ENCODE data around the gene CNNM2. TPM values are rescaled to one million over a fixed set of nuclear protein-coding genes. Genes with fewer than 3 reads are reported as not detected.

The CNNM2 gene
- total RNA-seq, 1 donor from 2014 or later = 7.5 TPM

DNA sequence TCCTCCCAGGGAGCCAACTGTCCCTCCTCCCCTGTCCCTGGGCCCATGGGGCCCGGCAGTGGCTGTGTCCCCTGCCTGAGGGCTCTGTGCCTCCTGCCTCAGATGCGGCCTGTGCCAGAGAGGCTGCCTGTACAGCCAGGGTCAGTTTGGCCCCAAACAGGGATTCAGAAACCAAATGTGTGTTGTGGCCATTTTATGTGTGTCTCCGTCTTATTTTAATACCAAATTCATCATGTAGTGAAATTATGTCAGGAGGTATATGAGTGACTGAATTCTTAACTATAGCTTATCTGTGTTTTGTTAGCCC lies 160.2 kb downstream of the CNNM2 start:
- DNase-seq (ENCODE audit: low spot score) = no peak
- no peaks in the 10 kb centered on the region for H3K27me3 Mint-ChIP-seq (ENCODE audit: low read depth)
- H3K4me1 Mint-ChIP-seq (ENCODE audit: low read depth) = no peaks in the 10 kb centered on the region
- H3K9me3 Mint-ChIP-seq = no peaks in the 10 kb centered on the region
- intact Hi-C loops (cut with micrococcal nuclease) = no loop called here
- H3K36me3 Mint-ChIP-seq (ENCODE audit: low read depth) = peaks cover 3% of the 10 kb centered on the region
- no peak overlapping the region for H3K4me3 Mint-ChIP-seq (ENCODE audit: low read depth)
- no peak overlapping the region for H3K27ac Mint-ChIP-seq

DNA sequence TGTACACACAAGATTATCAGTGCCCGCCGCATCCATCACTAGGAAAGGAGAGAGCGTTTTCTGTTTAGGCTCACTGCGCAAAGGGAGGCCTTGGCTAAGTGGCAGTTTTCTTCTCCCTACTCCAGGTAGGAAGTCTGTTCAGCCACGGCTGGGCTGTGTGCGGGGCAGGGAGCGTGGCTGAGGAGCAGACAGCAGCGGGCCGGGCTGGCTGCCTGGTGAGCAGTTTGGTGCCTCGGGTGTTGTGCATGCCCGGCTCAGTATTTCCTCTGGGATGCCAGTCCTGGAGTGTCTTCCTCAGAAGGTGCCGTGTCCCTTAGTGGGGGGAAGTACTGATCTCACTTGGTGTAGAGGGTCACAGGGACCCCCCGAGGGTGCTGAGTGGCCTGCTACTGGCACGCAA lies 160.6 kb downstream of the CNNM2 start:
- intact Hi-C loops (cut with micrococcal nuclease) = no loop called here
- Mint-ChIP-seq H3K9me3 (no peaks in the 10 kb centered on the region), H3K4me1 (ENCODE audit: low read depth) (no peaks in the 10 kb centered on the region), H3K36me3 (ENCODE audit: low read depth) (peaks cover 3% of the 10 kb centered on the region), H3K4me3 (ENCODE audit: low read depth) (no peak overlapping the region), H3K27me3 (ENCODE audit: low read depth) (no peaks in the 10 kb centered on the region), H3K27ac (no peak overlapping the region)
- DNase-seq (ENCODE audit: low spot score) = no peak

DNA sequence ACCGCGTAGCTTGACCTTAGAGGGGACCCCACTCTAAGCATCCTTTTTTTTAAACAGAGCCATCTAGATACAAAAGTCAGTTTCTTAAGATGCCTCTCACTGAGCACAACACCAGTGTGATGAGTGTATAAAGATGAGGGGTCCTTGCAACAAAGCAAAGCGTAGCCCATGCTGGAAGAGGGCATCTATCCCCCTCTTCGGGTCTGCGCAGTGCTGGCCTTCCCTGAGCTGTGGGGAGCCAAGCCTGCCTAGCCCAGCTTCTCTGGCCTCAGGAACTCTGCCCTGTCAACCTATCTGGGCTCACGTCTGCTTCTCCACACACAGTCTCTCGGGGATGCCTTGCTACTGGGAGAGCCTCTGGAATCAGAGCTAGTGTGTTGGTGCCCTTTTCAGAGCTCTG lies 161.0 kb downstream of the CNNM2 start:
- Mint-ChIP-seq H3K27ac (no peak overlapping the region), H3K9me3 (no peaks in the 10 kb centered on the region)

DNA sequence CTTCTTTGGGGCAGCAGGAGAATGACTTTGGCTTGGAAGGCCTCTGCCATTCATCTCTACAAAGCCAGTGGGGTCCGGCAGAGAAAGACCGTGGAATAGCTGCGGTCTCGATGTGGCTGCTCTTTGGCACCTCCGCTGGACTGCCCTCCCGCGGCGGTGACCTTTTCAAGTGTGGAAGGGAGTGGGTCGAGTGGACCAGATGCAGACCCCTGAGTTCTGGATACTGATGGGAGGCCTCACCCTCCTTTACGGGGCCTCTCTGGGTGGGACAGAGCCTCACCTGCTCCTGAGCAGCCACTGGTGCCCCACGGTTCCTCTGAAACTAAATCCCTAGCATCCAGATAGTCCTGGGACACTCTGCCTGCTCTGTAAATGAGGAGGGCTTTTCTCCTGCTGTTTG lies 161.9 kb downstream of the CNNM2 start:
- DNase-seq (ENCODE audit: low spot score) = no peak
- no peak overlapping the region for H3K27ac Mint-ChIP-seq
- H3K9me3 Mint-ChIP-seq = no peaks in the 10 kb centered on the region
- H3K27me3 Mint-ChIP-seq (ENCODE audit: low read depth) = no peaks in the 10 kb centered on the region
- no peaks in the 10 kb centered on the region for H3K4me1 Mint-ChIP-seq (ENCODE audit: low read depth)
- intact Hi-C loops (cut with micrococcal nuclease) = no loop called here
- H3K36me3 Mint-ChIP-seq (ENCODE audit: low read depth) = peaks cover 3% of the 10 kb centered on the region
- H3K4me3 Mint-ChIP-seq (ENCODE audit: low read depth) = no peak overlapping the region

More for the DNA sequence above, 161.0 kb downstream of the CNNM2 start:
- H3K4me3 Mint-ChIP-seq (ENCODE audit: low read depth) = no peak overlapping the region
- H3K36me3 Mint-ChIP-seq (ENCODE audit: low read depth) = peaks cover 3% of the 10 kb centered on the region
- intact Hi-C loops (cut with micrococcal nuclease) = no loop called here
- DNase-seq (ENCODE audit: low spot score) = no peak
- no peaks in the 10 kb centered on the region for H3K27me3 Mint-ChIP-seq (ENCODE audit: low read depth)
- H3K4me1 Mint-ChIP-seq (ENCODE audit: low read depth) = no peaks in the 10 kb centered on the region

DNA sequence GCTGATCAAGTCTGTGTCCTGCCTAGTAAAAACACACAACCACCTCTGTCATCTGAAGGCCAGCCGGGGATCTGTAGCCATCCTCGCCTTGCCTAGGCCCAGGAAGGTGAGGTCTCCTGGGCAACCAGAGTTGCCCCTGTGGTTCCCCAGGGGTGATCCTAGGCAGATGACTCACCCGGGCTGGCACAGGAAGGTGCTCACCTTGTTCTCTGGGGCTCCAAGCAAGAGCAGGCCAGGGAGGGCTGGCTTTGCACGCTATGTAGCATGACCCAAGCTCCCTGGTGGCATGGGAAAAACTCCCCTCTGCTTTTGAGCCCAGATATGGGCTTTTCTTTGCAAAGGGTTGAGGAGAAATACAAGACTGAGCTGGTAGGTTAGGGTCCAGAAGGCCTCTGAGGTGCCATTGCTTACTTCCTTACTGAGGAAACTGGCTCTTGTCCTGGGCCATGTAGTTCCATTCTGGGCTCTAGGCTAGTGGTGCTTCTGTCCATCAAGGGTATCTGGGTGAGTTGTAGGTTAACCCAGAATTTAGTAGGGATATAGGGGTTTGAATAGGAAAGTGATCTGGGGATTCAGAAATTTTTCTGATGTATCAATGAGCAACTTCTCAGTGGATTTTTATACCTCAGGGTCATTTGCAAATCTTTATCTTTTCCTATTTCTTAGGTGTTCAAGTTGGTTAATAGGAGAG lies 162.9 kb downstream of the CNNM2 start:
- no peaks in the 10 kb centered on the region for H3K27me3 Mint-ChIP-seq (ENCODE audit: low read depth)
- intact Hi-C loops (cut with micrococcal nuclease) = no loop called here
- DNase-seq (ENCODE audit: low spot score) = no peak
- no peaks in the 10 kb centered on the region for H3K9me3 Mint-ChIP-seq
- peaks cover 12% of the 10 kb centered on the region for H3K36me3 Mint-ChIP-seq (ENCODE audit: low read depth)
- H3K27ac Mint-ChIP-seq = no peak overlapping the region
- H3K4me1 Mint-ChIP-seq (ENCODE audit: low read depth) = no peaks in the 10 kb centered on the region
- no peak overlapping the region for H3K4me3 Mint-ChIP-seq (ENCODE audit: low read depth)

DNA sequence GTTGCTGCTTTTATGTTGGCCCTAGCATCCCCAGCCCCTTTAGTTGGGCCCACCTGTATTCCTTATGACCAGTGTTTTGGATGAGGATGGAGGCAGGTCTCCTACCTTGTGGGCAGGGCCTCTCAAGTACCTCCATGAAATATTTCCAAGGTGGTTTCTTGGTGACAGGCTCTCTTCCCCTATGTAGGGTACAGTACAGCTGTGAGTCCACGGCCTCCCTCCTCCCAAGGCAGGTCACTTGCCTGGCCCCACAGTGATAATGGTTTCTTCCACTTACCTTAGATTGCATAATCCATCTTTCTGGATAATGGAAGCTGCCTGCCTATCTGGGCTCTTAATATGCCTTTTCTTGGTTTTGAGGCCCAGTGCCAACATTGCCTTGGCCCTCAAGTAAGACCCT lies 164.6 kb downstream of the CNNM2 start:
- Mint-ChIP-seq H3K9me3 (no peaks in the 10 kb centered on the region), H3K36me3 (ENCODE audit: low read depth) (peaks cover 20% of the 10 kb centered on the region), H3K4me3 (ENCODE audit: low read depth) (no peak overlapping the region), H3K4me1 (ENCODE audit: low read depth) (no peaks in the 10 kb centered on the region), H3K27ac (no peak overlapping the region), H3K27me3 (ENCODE audit: low read depth) (no peaks in the 10 kb centered on the region)
- intact Hi-C loops (cut with micrococcal nuclease) = no loop called here
- DNase-seq (ENCODE audit: low spot score) = no peak

DNA sequence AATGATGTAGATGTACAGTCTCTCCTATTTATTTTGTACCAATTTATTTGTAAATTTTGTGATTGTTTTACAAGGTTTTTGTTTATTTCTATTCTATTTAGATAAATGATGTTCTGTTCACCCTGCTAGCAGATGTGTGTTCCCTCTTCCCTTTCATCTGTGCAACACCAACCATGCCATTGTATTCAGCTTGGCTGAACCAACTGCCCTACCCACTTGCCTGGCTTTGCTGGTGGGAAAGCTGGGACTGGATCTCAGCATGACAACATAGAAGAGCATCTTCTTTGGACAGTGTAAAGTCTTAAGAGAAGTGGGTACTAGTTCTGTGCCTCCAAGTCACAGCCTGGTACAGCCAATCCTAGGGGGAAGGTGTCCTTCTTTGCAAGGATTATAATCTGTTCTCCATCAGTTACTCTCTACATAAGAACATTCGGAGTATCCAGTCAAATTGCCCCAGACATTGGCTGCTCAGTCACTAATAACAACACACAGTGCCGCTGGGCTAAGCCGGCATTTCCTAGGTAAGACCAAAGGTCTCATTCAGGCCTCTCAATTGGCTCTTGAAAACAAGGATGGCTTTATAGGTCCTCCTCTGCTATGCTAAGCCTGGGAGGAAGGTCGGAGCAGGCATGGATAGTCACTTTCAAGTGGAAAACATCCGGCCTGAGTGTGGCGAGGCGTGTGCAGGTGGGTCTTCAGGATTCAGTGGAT lies 165.3 kb downstream of the CNNM2 start:
- Mint-ChIP-seq H3K36me3 (ENCODE audit: low read depth) (peaks cover 27% of the 10 kb centered on the region), H3K27ac (no peak overlapping the region), H3K4me1 (ENCODE audit: low read depth) (no peaks in the 10 kb centered on the region), H3K4me3 (ENCODE audit: low read depth) (no peak overlapping the region), H3K27me3 (ENCODE audit: low read depth) (no peaks in the 10 kb centered on the region), H3K9me3 (no peaks in the 10 kb centered on the region)
- intact Hi-C loops (cut with micrococcal nuclease) = no loop called here
- no peak for DNase-seq (ENCODE audit: low spot score)

DNA sequence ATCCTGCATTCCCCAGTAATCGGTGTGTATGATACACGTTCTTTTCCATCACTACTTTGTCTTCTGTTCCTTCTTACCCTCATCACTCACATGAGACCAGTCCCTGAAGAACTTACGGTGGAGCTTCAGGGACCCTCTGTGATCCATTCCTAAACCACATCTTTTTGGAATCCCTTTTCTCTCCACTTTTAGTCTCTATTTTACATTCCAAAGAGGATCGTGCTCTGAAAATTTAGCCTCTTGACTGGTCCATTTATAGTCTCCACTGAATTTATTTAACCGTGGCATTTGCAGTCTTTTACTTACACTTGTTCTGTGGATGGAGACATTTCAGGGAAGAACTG lies 165.9 kb downstream of the CNNM2 start:
- no peak overlapping the region for H3K4me3 Mint-ChIP-seq (ENCODE audit: low read depth)
- H3K27me3 Mint-ChIP-seq (ENCODE audit: low read depth) = no peaks in the 10 kb centered on the region
- intact Hi-C loops (cut with micrococcal nuclease) = no loop called here
- no peaks in the 10 kb centered on the region for H3K9me3 Mint-ChIP-seq
- no peak for DNase-seq (ENCODE audit: low spot score)
- peaks cover 33% of the 10 kb centered on the region for H3K36me3 Mint-ChIP-seq (ENCODE audit: low read depth)
- H3K4me1 Mint-ChIP-seq (ENCODE audit: low read depth) = no peaks in the 10 kb centered on the region
- no peak overlapping the region for H3K27ac Mint-ChIP-seq

DNA sequence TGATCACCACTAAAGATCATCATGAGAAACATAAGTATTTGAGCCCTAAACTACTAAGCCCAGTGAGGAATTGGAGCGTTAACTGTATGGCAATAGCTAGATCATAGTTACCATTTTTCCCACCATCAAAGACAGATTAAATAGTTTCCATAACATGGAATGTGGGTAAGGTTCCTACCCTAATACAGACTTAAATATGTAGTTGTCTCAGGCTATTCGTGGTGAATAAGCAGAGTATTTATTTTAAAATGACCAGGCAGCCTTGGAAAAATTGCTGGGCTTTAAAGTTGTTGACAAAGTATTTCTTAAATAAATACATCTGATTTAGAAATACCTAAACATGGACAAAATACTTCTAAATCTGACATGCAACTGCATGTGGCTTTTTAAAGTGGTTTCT lies 168.2 kb downstream of the CNNM2 start:
- intact Hi-C loops (cut with micrococcal nuclease) = no loop called here
- no peaks in the 10 kb centered on the region for H3K27me3 Mint-ChIP-seq (ENCODE audit: low read depth)
- no peaks in the 10 kb centered on the region for H3K4me1 Mint-ChIP-seq (ENCODE audit: low read depth)
- H3K36me3 Mint-ChIP-seq (ENCODE audit: low read depth) = peaks cover 56% of the 10 kb centered on the region
- no peaks in the 10 kb centered on the region for H3K9me3 Mint-ChIP-seq
- DNase-seq (ENCODE audit: low spot score) = no peak
- no peak overlapping the region for H3K4me3 Mint-ChIP-seq (ENCODE audit: low read depth)
- H3K27ac Mint-ChIP-seq = no peak overlapping the region

DNA sequence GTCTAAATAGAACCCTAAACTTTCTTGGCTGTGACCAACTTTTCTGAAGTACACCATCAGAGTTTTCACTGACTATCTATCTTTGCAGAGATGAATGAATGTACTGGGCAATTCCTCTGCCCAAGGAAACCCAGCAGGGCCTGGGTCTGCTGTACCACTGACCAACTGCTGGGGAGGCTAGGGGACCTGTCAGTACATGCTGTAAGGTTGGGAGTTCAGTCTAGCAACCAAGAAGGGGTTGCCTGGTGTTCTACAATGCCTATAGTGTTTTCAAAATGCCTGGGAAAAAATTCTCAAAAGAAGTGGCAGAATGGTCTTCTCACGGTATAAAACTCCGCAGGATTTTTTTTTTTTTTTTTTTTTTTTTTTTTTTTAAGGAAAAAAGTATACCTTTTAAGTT lies 168.7 kb downstream of the CNNM2 start:
- intact Hi-C loops (cut with micrococcal nuclease) = no loop called here

DNA sequence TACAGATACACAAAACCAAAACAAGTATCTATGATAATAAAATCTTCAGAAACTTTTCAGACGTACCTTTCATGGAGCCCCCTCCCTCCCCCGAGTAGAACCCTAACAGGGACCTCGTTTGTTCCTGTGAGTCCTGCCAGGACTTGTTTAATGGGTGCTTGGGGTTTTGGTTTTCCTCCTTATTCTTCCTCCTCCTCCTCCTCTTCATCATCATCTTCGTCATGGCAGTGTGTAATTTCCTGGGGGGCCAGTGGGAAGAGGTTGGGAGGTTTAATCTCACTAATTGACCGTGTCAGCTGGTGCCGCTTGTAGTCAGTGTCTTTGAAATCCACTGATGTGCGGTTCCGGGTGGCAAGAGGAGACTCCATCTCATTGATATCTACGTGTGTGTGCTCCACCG lies 171.4 kb downstream of the CNNM2 start:
- H3K9me3 Mint-ChIP-seq = no peaks in the 10 kb centered on the region
- DNase-seq (ENCODE audit: low spot score) = no peak
- H3K4me3 Mint-ChIP-seq (ENCODE audit: low read depth) = no peak overlapping the region
- intact Hi-C loops (cut with micrococcal nuclease) = no loop called here
- no peaks in the 10 kb centered on the region for H3K27me3 Mint-ChIP-seq (ENCODE audit: low read depth)
- H3K36me3 Mint-ChIP-seq (ENCODE audit: low read depth) = peaks cover 83% of the 10 kb centered on the region
- no peak overlapping the region for H3K27ac Mint-ChIP-seq
- no peaks in the 10 kb centered on the region for H3K4me1 Mint-ChIP-seq (ENCODE audit: low read depth)

More for the DNA sequence above, 168.7 kb downstream of the CNNM2 start:
- H3K27me3 Mint-ChIP-seq (ENCODE audit: low read depth) = no peaks in the 10 kb centered on the region
- no peak for DNase-seq (ENCODE audit: low spot score)
- peaks cover 60% of the 10 kb centered on the region for H3K36me3 Mint-ChIP-seq (ENCODE audit: low read depth)
- H3K27ac Mint-ChIP-seq = no peak overlapping the region
- H3K9me3 Mint-ChIP-seq = no peaks in the 10 kb centered on the region
- H3K4me1 Mint-ChIP-seq (ENCODE audit: low read depth) = no peaks in the 10 kb centered on the region
- no peak overlapping the region for H3K4me3 Mint-ChIP-seq (ENCODE audit: low read depth)

DNA sequence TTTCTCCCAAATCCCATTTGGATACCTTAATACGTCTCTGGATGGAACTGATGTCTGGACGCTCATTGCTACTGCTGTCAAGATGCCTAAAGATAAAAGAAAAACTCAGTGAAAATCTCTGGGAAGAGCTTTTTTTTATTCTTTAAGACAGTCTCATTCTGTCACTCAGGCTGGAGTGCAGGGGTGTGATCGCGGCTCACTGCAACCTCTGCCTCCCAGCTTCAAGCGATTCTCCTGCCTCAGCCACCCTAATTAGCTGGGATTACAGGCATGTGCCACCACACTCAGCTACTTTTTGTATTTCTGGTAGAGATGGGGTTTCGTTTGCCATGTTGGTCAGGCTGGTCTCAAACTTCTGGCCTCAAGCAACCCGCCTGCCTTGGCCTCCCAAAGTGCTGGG lies 172.8 kb downstream of the CNNM2 start:
- no peaks in the 10 kb centered on the region for H3K9me3 Mint-ChIP-seq
- H3K4me1 Mint-ChIP-seq (ENCODE audit: low read depth) = no peaks in the 10 kb centered on the region
- no peaks in the 10 kb centered on the region for H3K27me3 Mint-ChIP-seq (ENCODE audit: low read depth)
- intact Hi-C loops (cut with micrococcal nuclease) = no loop called here
- peaks cover 83% of the 10 kb centered on the region for H3K36me3 Mint-ChIP-seq (ENCODE audit: low read depth)
- no peak overlapping the region for H3K27ac Mint-ChIP-seq
- no peak overlapping the region for H3K4me3 Mint-ChIP-seq (ENCODE audit: low read depth)
- no peak for DNase-seq (ENCODE audit: low spot score)

DNA sequence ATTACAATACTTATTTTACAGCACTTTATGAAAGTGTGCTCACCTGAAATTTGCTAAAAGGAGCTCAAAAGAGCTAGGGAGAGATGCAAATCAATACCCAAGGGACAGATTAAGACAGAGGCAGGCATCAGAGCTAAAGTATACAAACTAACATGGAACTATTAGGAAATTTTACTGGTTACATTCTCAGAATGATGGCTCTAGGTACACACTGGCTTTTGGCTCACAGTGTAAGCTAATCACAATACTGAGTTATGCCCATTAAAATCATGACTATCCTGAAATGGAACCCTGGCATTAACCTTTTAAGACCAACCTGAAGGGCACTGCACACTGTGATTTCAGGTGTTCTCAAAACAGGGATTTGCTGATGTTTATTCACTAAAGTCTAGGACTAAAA lies 176.9 kb downstream of the CNNM2 start:
- DNase-seq (ENCODE audit: low spot score) = no peak
- H3K9me3 Mint-ChIP-seq = no peaks in the 10 kb centered on the region
- no peak overlapping the region for H3K27ac Mint-ChIP-seq
- H3K4me3 Mint-ChIP-seq (ENCODE audit: low read depth) = no peak overlapping the region
- peaks cover 77% of the 10 kb centered on the region for H3K36me3 Mint-ChIP-seq (ENCODE audit: low read depth)
- intact Hi-C loops (cut with micrococcal nuclease) = no loop called here
- no peaks in the 10 kb centered on the region for H3K4me1 Mint-ChIP-seq (ENCODE audit: low read depth)
- H3K27me3 Mint-ChIP-seq (ENCODE audit: low read depth) = no peaks in the 10 kb centered on the region

DNA sequence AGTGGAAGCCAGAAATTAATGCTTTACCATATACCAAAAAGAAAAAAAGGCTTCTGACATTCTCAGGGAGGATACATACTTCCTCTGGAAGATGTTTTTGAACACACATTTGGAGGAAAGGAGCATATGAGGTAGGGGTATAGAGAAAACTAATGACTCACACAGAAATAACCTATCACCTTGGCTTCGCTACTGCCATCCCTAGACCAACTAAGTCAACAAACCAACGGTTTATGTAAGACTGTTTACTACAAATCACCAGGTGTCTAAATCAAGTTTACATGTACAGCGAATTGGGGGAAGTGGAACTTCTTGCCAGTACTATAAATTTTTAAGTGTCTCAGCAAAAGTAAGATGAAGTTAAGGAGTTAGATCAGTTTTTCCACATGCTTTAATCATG lies 178.0 kb downstream of the CNNM2 start:
- Mint-ChIP-seq H3K9me3 (no peaks in the 10 kb centered on the region), H3K27me3 (ENCODE audit: low read depth) (no peaks in the 10 kb centered on the region), H3K36me3 (ENCODE audit: low read depth) (peaks cover 65% of the 10 kb centered on the region), H3K27ac (no peak overlapping the region), H3K4me3 (ENCODE audit: low read depth) (no peak overlapping the region), H3K4me1 (ENCODE audit: low read depth) (no peaks in the 10 kb centered on the region)
- intact Hi-C loops (cut with micrococcal nuclease) = no loop called here
- DNase-seq (ENCODE audit: low spot score) = no peak
